GM12872 (cell line): ENCODE data around the gene RPS27L.

Source experiments
- TF ChIP-seq, protein P1 (sequence below): IDR thresholded peaks from 3 replicates; pipeline ENCODE4 v1.5.1; 2011; ENCODE audit warnings: low read depth, mild to moderate bottlenecking, low read length, moderate library complexity; ENCODE audit not compliant: insufficient read depth

RPS27L gene

DNA sequence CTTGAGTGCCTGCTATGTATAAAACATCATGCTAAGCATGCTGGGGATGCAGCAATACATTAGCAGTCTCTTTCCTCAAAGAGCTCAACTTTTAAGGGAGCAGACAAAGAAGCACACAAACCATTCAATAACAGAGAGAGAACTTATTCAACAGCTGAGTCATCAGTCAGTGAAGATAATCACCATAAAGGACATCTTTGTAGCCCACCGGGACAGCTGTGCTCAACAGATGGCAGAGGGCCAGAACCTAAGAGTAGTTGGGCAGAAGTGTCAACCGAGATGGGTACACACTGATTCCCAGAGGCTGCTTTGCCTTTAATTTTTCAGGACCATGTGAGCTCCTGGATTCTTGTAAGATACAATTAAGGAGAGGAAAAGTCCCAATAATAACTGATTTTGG is 27.9 kb upstream of the RPS27L start:
- TF ChIP-seq, protein P1, sequence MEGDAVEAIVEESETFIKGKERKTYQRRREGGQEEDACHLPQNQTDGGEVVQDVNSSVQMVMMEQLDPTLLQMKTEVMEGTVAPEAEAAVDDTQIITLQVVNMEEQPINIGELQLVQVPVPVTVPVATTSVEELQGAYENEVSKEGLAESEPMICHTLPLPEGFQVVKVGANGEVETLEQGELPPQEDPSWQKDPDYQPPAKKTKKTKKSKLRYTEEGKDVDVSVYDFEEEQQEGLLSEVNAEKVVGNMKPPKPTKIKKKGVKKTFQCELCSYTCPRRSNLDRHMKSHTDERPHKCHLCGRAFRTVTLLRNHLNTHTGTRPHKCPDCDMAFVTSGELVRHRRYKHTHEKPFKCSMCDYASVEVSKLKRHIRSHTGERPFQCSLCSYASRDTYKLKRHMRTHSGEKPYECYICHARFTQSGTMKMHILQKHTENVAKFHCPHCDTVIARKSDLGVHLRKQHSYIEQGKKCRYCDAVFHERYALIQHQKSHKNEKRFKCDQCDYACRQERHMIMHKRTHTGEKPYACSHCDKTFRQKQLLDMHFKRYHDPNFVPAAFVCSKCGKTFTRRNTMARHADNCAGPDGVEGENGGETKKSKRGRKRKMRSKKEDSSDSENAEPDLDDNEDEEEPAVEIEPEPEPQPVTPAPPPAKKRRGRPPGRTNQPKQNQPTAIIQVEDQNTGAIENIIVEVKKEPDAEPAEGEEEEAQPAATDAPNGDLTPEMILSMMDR, result no peak

DNA sequence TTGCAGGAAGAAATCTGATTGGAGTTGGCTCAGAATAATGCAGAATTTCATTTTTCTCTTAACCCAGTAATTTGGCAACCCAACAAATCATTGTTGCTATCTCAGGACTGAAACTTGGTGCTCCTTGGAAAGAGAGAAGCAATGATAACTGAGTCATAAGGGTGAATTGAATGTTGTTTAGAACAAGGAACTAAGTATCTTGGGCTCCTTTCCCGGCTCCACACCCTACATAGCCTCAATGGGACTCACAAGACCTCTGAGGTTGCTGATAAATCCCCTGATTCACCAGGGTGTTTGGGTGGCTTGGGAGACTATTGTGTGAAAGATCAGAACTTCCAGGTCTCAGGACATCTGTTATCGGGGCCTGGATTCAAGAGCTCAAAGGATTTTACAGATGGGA is 24.4 kb upstream of the RPS27L start:
- TF ChIP-seq, protein P1, result no peak

DNA sequence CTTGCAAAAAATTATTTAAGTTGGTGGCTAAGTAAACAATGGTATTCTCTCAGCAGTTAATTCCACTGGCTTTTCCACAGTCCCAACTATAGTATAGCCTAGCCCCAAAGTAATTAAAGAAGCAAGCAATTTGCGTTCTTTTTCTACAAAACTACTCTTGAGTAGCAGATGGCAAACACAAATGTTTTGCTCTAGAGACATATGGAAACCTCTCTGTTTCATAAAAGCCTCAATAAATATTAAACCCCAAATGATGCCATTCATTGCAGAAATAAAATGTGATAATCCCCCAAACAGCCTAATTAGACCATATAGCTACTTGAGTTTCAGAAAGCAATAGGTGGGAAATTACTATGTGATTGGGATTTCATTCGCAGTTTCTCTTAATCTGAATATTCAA is 23.5 kb upstream of the RPS27L start:
- TF ChIP-seq, protein P1, result no peak

DNA sequence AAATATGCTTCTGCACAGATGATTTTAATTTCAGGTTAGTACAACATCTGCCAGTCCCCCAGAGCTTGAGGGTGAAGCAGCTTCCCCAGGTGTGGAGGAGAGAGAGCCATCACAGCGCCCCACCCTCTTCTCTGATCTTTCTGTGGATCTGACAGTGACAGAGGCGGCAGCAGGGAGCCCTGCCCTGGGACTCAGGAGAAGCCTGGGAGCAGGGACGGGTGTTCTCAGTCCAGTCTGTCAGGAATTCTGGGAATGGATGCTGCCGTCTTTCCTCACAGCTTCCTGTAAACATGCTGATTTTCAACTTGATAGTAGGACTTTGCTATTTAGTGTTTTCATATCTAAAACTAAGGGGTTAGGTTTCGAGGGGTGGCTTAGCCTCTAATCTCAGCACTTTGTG is 20.8 kb upstream of the RPS27L start:
- TF ChIP-seq, protein P1, result no peak

DNA sequence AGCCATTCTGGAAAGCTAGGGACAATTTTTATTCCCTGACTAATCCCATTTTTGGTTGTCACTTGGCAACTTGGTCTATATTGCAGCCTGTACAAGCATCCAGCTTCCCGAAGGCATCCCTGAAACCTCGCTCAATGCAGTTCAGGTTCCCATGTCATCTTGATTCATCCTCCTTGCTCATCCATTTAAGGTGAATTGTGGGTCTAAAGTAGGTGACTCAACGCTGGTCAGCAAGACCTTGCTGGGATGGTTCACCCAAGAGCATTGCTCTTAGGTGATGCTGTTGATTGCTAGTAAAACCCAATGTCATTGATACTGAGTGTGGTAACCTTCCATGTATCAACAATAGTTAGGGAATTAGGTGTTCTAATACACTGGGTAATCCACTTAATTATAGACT is 19.0 kb upstream of the RPS27L start:
- TF ChIP-seq, protein P1, result no peak

DNA sequence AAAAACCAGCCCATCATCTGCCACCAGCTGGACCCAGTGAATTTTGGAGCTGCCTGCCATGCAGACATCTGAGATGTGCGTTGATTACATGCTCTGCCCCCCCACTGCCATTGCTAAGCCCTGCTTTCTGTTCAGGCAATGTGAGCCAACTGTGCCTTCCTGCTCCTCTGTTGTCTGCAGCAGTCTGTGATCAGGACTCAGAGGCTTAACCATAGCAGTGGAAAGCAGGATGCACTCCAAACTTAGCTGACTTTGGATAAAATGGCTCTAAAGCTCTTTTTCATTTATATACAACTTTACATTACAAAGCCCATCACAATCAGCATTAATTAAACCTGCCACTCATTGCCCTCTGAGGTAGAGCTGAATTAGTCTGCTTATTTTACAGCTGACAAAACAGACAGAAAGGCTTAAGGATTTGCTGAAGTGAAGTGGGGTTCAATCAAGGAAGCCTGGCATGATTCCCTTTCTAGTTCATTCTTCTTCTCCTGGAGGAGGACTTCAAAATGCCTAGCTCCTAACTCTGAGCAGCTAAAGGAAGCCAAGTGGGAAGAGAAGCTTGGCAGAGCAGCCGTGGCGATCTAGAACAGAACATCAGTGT is 15.7 kb upstream of the RPS27L start:
- TF ChIP-seq, protein P1, result no peak

DNA sequence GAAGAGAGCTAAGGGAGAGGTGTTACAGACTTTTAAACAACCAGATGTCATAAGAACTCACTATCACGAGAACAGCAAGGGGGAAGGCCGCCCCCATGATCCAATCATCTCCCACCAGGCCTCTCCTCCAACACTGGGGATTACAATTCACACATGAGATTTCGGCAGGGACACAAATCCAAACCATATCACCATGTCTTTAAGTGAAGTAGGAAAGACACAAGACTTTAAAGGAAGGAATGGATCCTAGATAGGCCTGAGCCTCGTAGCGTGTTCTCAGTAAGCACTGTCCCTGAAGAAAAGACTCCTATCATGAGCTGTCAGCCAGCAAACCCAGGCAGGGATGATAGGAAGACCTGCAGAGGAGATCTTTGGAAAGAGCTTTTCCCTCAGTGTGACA is 15.1 kb upstream of the RPS27L start:
- TF ChIP-seq, protein P1, result no peak
